H9 (cell line): ENCODE data around the gene CCDC70. TPM values are rescaled to one million over a fixed set of nuclear protein-coding genes. Genes with fewer than 3 reads are reported as not detected.

ENCODE experiments used
- DNase-seq: peaks from one replicate; pipeline ENCODE4 v3.0.0-alpha.2; 2017
- H2AFZ ChIP-seq: one replicate; pipeline ENCODE4 v1.6.1; 2013; ENCODE audit warnings: mild to moderate bottlenecking, low read length, control low read depth, moderate library complexity
- H2AK5ac ChIP-seq: 2 replicates; pipeline ENCODE4 v1.6.1; 2013; ENCODE audit warnings: low read length, control low read depth, mixed read lengths; ENCODE audit not compliant: insufficient read length
- H2BK120ac ChIP-seq: one replicate; pipeline ENCODE4 v1.6.1; 2013; ENCODE audit warnings: low read depth, mild to moderate bottlenecking, low read length, control low read depth, inconsistent platforms; ENCODE audit not compliant: poor library complexity, severe bottlenecking
- H2BK12ac ChIP-seq: 2 replicates; pipeline ENCODE4 v1.6.1; 2013; ENCODE audit warnings: low read length, control low read depth, mixed read lengths, low read depth; ENCODE audit not compliant: insufficient read length
- H2BK15ac ChIP-seq: 2 replicates; pipeline ENCODE4 v1.6.1; 2013; ENCODE audit warnings: low read depth, low read length, control low read depth
- H2BK20ac ChIP-seq: one replicate; pipeline ENCODE4 v1.6.1; 2013; ENCODE audit warnings: low read depth, mild to moderate bottlenecking, low read length, control low read depth, inconsistent platforms; ENCODE audit not compliant: poor library complexity, severe bottlenecking
- H2BK5ac ChIP-seq: 2 replicates; pipeline ENCODE4 v1.6.1; 2013; ENCODE audit warnings: low read length, control low read depth, mixed read lengths; ENCODE audit not compliant: insufficient read length
- H3K14ac ChIP-seq: 2 replicates; pipeline ENCODE4 v1.6.1; 2013; ENCODE audit warnings: low read length, control low read depth; ENCODE audit not compliant: insufficient read depth
- H3K18ac ChIP-seq: 2 replicates; pipeline ENCODE4 v1.6.1; 2013; ENCODE audit warnings: low read depth, mild to moderate bottlenecking, mixed read lengths, low read length, control low read depth; ENCODE audit not compliant: insufficient read length
- H3K23ac ChIP-seq: 2 replicates; pipeline ENCODE4 v1.6.1; 2013; ENCODE audit warnings: low read length, control low read depth, mixed read lengths, low read depth; ENCODE audit not compliant: insufficient read length
- H3K23me2 ChIP-seq: 2 replicates; pipeline ENCODE4 v1.6.1; 2013; ENCODE audit warnings: low read depth, mild to moderate bottlenecking, mixed read lengths, low read length, control low read depth; ENCODE audit not compliant: insufficient read length, poor library complexity, severe bottlenecking
- H3K27ac ChIP-seq: 2 replicates; pipeline ENCODE4 v1.5.1; 2013; ENCODE audit warnings: low read length, control low read depth, mixed read lengths, low read depth; ENCODE audit not compliant: insufficient read length
- H3K27me3 ChIP-seq: 2 replicates; pipeline ENCODE4 v1.6.1; 2013; ENCODE audit warnings: low read length, control low read depth, inconsistent platforms; ENCODE audit not compliant: insufficient read depth
- H3K4ac ChIP-seq: 2 replicates; pipeline ENCODE4 v1.6.1; 2013; ENCODE audit warnings: low read depth, mild to moderate bottlenecking, control low read depth, inconsistent platforms, low read length, moderate library complexity
- H3K4me1 ChIP-seq: 2 replicates; pipeline ENCODE4 v1.6.1; 2013; ENCODE audit warnings: low read length, control low read depth, inconsistent platforms; ENCODE audit not compliant: insufficient read depth
- H3K4me2 ChIP-seq: 2 replicates; pipeline ENCODE4 v1.6.1; 2013; ENCODE audit warnings: low read length, control low read depth, mixed read lengths; ENCODE audit not compliant: insufficient read length, insufficient read depth
- H3K56ac ChIP-seq: 2 replicates; pipeline ENCODE4 v1.6.1; 2013; ENCODE audit warnings: low read depth, mild to moderate bottlenecking, mixed read lengths, low read length, control low read depth; ENCODE audit not compliant: insufficient read length
- H3K79me1 ChIP-seq: 2 replicates; pipeline ENCODE4 v1.6.1; 2013; ENCODE audit warnings: low read depth, mild to moderate bottlenecking, moderate library complexity, low read length, control low read depth, inconsistent platforms; ENCODE audit not compliant: insufficient read depth, poor library complexity, severe bottlenecking
- H3K79me2 ChIP-seq: 2 replicates; pipeline ENCODE4 v1.6.1; 2013; ENCODE audit warnings: low read length, control low read depth, inconsistent platforms; ENCODE audit not compliant: insufficient read depth
- H3K9ac ChIP-seq: 2 replicates; pipeline ENCODE4 v1.6.1; 2013; ENCODE audit warnings: low read length, control low read depth, mixed read lengths; ENCODE audit not compliant: insufficient read length; ENCODE audit errors: extremely low read depth
- H3K9me3 ChIP-seq: one replicate; pipeline ENCODE4 v1.6.1; 2013; ENCODE audit warnings: low read depth, low read length, inconsistent platforms; ENCODE audit not compliant: control insufficient read depth
- H3T11ph ChIP-seq: one replicate; pipeline ENCODE4 v1.6.1; 2013; ENCODE audit warnings: mild to moderate bottlenecking, low read length, control low read depth, inconsistent platforms
- H4K20me1 ChIP-seq: one replicate; pipeline ENCODE4 v1.6.1; 2013; ENCODE audit not compliant: control insufficient read depth, insufficient read length, insufficient read depth
- H4K5ac ChIP-seq: 2 replicates; pipeline ENCODE4 v1.6.1; 2013; ENCODE audit warnings: low read depth, mild to moderate bottlenecking, mixed read lengths, low read length, control low read depth; ENCODE audit not compliant: insufficient read length
- H4K8ac ChIP-seq: replicated peaks from 2 replicates; pipeline ENCODE4 v1.6.1; 2013; ENCODE audit warnings: low read length, control low read depth, mixed read lengths, low read depth; ENCODE audit not compliant: insufficient read length
- H4K91ac ChIP-seq: 2 replicates; pipeline ENCODE4 v1.6.1; 2013; ENCODE audit warnings: low read depth, mild to moderate bottlenecking, moderate library complexity, mixed read lengths, low read length, control low read depth; ENCODE audit not compliant: insufficient read length
- H3K27ac Mint-ChIP-seq, 3 experiments: 2 replicates in 2 of 3; 3 replicates in 1 of 3; pipeline ENCODE4 v1.8.0; 2020 to 2021; ENCODE audit warnings: mixed read lengths in 3 of 3, mild to moderate bottlenecking in 1 of 3, moderate library complexity in 1 of 3
- H3K27me3 Mint-ChIP-seq: 2 replicates; pipeline ENCODE4 v1.8.0; 2021; ENCODE audit warnings: low read depth, mild to moderate bottlenecking, moderate library complexity, mixed read lengths
- H3K36me3 Mint-ChIP-seq, 3 experiments: 2 replicates in 2 of 3; 3 replicates in 1 of 3; pipeline ENCODE4 v1.8.0; 2020 to 2021; ENCODE audit warnings: low read depth in 3 of 3, mixed read lengths in 3 of 3; ENCODE audit not compliant: insufficient read depth in 1 of 3
- H3K4me1 Mint-ChIP-seq, 2 experiments: 2 replicates each; pipeline ENCODE4 v1.8.0; 2020; ENCODE audit warnings: mixed read lengths in 2 of 2
- H3K4me3 Mint-ChIP-seq, 2 experiments: 2 replicates in 1 of 2; 3 replicates in 1 of 2; pipeline ENCODE4 v1.8.0; 2020 to 2021; ENCODE audit warnings: mild to moderate bottlenecking in 2 of 2, mixed read lengths in 2 of 2, moderate library complexity in 1 of 2
- H3K9me3 Mint-ChIP-seq, 2 experiments: 2 replicates in 1 of 2; 3 replicates in 1 of 2; pipeline ENCODE4 v1.8.0; 2020; ENCODE audit warnings: mild to moderate bottlenecking in 2 of 2, mixed read lengths in 2 of 2, moderate library complexity in 1 of 2
- WGBS: extraction: QIAGEN DNeasy Blood & Tissue Kit; methylation state at CpG from one replicate; pipeline ENCODE4 v1.1.7; 2013; ENCODE audit warnings: missing lambda C conversion rate, low lambda C conversion rate, mixed read lengths; ENCODE audit not compliant: insufficient read length; ENCODE audit errors: extremely low coverage; 5-methylcytosine and 5-hydroxymethylcytosine counted together
- total RNA-seq: library from RNA; stranded (reverse); gene quantifications from 2 replicates; pipeline ENCODE4 v1.2.1, GENCODE V29; 2021
- TF ChIP-seq, protein P1 (sequence below): fragments of 200-600 bp; sonication (generic); conservative IDR thresholded peaks from 3 replicates; pipeline ENCODE4 v1.8.0; 2021; ENCODE audit warnings: antibody characterized with exemption, mild to moderate bottlenecking

Gene CCDC70
- total RNA-seq, 1 experiment from 2014 or later = not detected

DNA sequence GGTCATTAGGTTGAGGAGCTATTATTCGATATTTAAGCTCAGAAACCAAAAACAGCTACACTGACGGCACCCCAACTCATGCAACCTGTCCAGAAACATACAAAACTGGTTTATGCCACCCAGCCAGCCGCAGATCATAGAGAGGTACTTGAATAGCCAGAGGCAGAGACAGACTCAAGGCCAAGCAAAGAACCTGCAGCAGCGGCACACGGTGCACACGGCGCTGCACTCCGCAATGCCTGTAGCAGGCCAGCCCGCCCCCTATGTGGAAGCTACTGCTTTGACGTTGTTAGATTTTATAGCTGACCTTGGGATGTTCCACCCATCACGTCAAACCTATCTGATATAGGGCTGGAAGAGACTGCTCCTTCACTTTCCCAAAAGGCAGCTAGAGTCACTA is 45.9 kb upstream of the CCDC70 start:
- H4K20me1 ChIP-seq = no peaks in the 10 kb centered on the region
- H3K56ac ChIP-seq = no peak overlapping the region
- no peak overlapping the region for H2BK5ac ChIP-seq
- H3K27ac ChIP-seq = no peak overlapping the region
- H3K14ac ChIP-seq = no peak overlapping the region
- no peak overlapping the region for H3K4ac ChIP-seq
- no peaks in the 10 kb centered on the region for H3K9me3 Mint-ChIP-seq
- no peak overlapping the region for H2AK5ac ChIP-seq
- no peak overlapping the region for H2BK120ac ChIP-seq
- H3K4me1 Mint-ChIP-seq = peaks cover 37 to 40% of the 10 kb centered on the region in 2 experiments
- no peak overlapping the region for H2BK12ac ChIP-seq
- no peaks in the 10 kb centered on the region for H3K79me1 ChIP-seq
- H3K27ac Mint-ChIP-seq = no peak overlapping the region
- no peaks in the 10 kb centered on the region for H3K36me3 Mint-ChIP-seq
- H3K9ac ChIP-seq = no peak overlapping the region
- H3K4me2 ChIP-seq = no peak overlapping the region
- H4K91ac ChIP-seq = no peak overlapping the region
- no peak overlapping the region for H3K23ac ChIP-seq
- no peak overlapping the region for H4K5ac ChIP-seq
- peaks cover 6% of the 10 kb centered on the region; the same call in 1 of the 2 replicates for H3K4me1 ChIP-seq
- no peak overlapping the region for H3K18ac ChIP-seq
- H3K23me2 ChIP-seq = peaks cover 4% of the 10 kb centered on the region
- no peak overlapping the region for H2BK15ac ChIP-seq
- peaks cover 2% of the 10 kb centered on the region for H3K27me3 Mint-ChIP-seq
- WGBS = no CpG with 5 or more reads among the region's 11 CpGs
- no peak overlapping the region for H3T11ph ChIP-seq
- H3K4me3 Mint-ChIP-seq = no peak overlapping the region
- peaks cover 2% of the 10 kb centered on the region; the same call in 1 of the 2 replicates for H3K27me3 ChIP-seq
- no peak overlapping the region for H2AFZ ChIP-seq
- no peak overlapping the region for H4K8ac ChIP-seq
- H3K79me2 ChIP-seq = no peaks in the 10 kb centered on the region
- DNase-seq = no peak
- TF ChIP-seq, protein P1, sequence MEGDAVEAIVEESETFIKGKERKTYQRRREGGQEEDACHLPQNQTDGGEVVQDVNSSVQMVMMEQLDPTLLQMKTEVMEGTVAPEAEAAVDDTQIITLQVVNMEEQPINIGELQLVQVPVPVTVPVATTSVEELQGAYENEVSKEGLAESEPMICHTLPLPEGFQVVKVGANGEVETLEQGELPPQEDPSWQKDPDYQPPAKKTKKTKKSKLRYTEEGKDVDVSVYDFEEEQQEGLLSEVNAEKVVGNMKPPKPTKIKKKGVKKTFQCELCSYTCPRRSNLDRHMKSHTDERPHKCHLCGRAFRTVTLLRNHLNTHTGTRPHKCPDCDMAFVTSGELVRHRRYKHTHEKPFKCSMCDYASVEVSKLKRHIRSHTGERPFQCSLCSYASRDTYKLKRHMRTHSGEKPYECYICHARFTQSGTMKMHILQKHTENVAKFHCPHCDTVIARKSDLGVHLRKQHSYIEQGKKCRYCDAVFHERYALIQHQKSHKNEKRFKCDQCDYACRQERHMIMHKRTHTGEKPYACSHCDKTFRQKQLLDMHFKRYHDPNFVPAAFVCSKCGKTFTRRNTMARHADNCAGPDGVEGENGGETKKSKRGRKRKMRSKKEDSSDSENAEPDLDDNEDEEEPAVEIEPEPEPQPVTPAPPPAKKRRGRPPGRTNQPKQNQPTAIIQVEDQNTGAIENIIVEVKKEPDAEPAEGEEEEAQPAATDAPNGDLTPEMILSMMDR = no peak
- H2BK20ac ChIP-seq = no peak overlapping the region
- H3K9me3 ChIP-seq = no peaks in the 10 kb centered on the region
